GM12891 (cell line): ENCODE measurements around the gene TNIP3.
A peak's percentile ranks its signal among the peaks of the same experiment; 100 is the strongest.
"Not testable (repeated sequence)": the region's sequence is repeated elsewhere in the genome, so short reads cannot be mapped to it uniquely, and the experiment has no call there.

Experiments used
- DNase-seq: peaks from one replicate; pipeline ENCODE4 v3.0.0; 2011; ENCODE audit warnings: low spot score; ENCODE audit not compliant: insufficient read length
- FAIRE-seq: peaks from 2 replicates; lab custom pipeline; 2011; peaks lifted over from hg19 to GRCh38; lab: Jason Lieb, UNC
- PAX5 ChIP-seq: IDR thresholded peaks from 2 replicates; pipeline ENCODE4 v1.6.1; 2011; ENCODE audit warnings: low read length, moderate library complexity, mild to moderate bottlenecking; ENCODE audit not compliant: insufficient read depth, severe bottlenecking
- POLR2A ChIP-seq: IDR thresholded peaks from 2 replicates; pipeline ENCODE4 v1.6.1; 2011; ENCODE audit warnings: low read depth, low read length, control low read depth
- POLR2AphosphoS5 ChIP-seq: IDR thresholded peaks from 2 replicates; pipeline ENCODE4 v1.6.1; 2011; ENCODE audit warnings: low read depth, low read length, control low read depth
- POU2F2 ChIP-seq: IDR thresholded peaks from 2 replicates; pipeline ENCODE4 v1.6.1; 2011; ENCODE audit warnings: low read depth, mild to moderate bottlenecking, control low read depth, low read length, moderate library complexity
- SPI1 ChIP-seq: IDR thresholded peaks from 2 replicates; pipeline ENCODE4 v1.6.1; 2011; ENCODE audit warnings: low read depth, low read length, control low read depth
- TAF1 ChIP-seq: IDR thresholded peaks from 2 replicates; pipeline ENCODE4 v1.6.1; 2011; ENCODE audit warnings: low read depth, low read length, control low read depth

Gene TNIP3

GRCh38 chr4:121181493-121181892 lies 17.4 kb upstream of the TNIP3 start:
- DNase-seq (no peak), FAIRE-seq (no peak)
- TF ChIP-seq POU2F2 (no peak), TAF1 (no peak)

GRCh38 chr4:121180558-121180957 lies 16.4 kb upstream of the TNIP3 start:
- DNase-seq = no peak
- TF ChIP-seq SPI1 = no peak
- TF ChIP-seq PAX5 = no peak
- TF ChIP-seq TAF1 = no peak
- TF ChIP-seq POU2F2 = no peak
- TF ChIP-seq POLR2AphosphoS5 = no peak
- TF ChIP-seq POLR2A = no peak
- FAIRE-seq = no peak

- no peak for FAIRE-seq
Observed at GRCh38 chr4:121177246-121178137, 13.4 kb upstream of the TNIP3 start.

GRCh38 chr4:121176082-121176934 lies 12.2 kb upstream of the TNIP3 start:
- no peak for TF ChIP-seq POLR2A
- DNase-seq (no peak), FAIRE-seq (no peak)

More at GRCh38 chr4:121177246-121178137, 13.4 kb upstream of the TNIP3 start:
- no peak for DNase-seq
- TF ChIP-seq POU2F2 (no peak), POLR2A (no peak), TAF1 (no peak), POLR2AphosphoS5 (no peak), SPI1 (no peak), PAX5 (no peak)

GRCh38 chr4:121171477-121171876 lies 7.4 kb upstream of the TNIP3 start:
- FAIRE-seq, DNase-seq: not testable (repeated sequence)

GRCh38 chr4:121168446-121169281 lies 4.5 kb upstream of the TNIP3 start:
- no peak for FAIRE-seq
- no peak for DNase-seq
- TF ChIP-seq SPI1 (peak; percentile 81), POU2F2 (0 out of 2 replicates have a peak, but pooled peaks have one; percentile 10), TAF1 (no peak), POLR2AphosphoS5 (no peak)

GRCh38 chr4:121166976-121167375 lies 2.9 kb upstream of the TNIP3 start:
- TF ChIP-seq POLR2AphosphoS5 = no peak
- no peak for TF ChIP-seq POLR2A
- no peak for TF ChIP-seq POU2F2
- TF ChIP-seq PAX5 = no peak
- TF ChIP-seq TAF1 = no peak
- no peak for TF ChIP-seq SPI1
- FAIRE-seq (no peak), DNase-seq (no peak)

- TF ChIP-seq PAX5 (no peak), TAF1 (no peak), POU2F2 (no peak), POLR2AphosphoS5 (no peak)
- no peak for FAIRE-seq
Observed at GRCh38 chr4:121165206-121165605, 1.1 kb upstream of the TNIP3 start.

GRCh38 chr4:121156822-121157769 lies 7.0 kb downstream of the TNIP3 start:
- FAIRE-seq (peak; percentile 41), DNase-seq (no peak)
- TF ChIP-seq POLR2A (no peak), TAF1 (no peak), POU2F2 (no peak), SPI1 (no peak), POLR2AphosphoS5 (no peak), PAX5 (no peak)

More at GRCh38 chr4:121165206-121165605, 1.1 kb upstream of the TNIP3 start:
- DNase-seq = no peak
